Ecto neural progenitor cell (in vitro differentiated cells): ENCODE data around the gene TPX2.

Source experiments
- DNase-seq: peaks from one replicate; pipeline ENCODE4 v3.0.0-alpha.2; 2018; ENCODE audit warnings: low spot score

The TPX2 gene

DNA sequence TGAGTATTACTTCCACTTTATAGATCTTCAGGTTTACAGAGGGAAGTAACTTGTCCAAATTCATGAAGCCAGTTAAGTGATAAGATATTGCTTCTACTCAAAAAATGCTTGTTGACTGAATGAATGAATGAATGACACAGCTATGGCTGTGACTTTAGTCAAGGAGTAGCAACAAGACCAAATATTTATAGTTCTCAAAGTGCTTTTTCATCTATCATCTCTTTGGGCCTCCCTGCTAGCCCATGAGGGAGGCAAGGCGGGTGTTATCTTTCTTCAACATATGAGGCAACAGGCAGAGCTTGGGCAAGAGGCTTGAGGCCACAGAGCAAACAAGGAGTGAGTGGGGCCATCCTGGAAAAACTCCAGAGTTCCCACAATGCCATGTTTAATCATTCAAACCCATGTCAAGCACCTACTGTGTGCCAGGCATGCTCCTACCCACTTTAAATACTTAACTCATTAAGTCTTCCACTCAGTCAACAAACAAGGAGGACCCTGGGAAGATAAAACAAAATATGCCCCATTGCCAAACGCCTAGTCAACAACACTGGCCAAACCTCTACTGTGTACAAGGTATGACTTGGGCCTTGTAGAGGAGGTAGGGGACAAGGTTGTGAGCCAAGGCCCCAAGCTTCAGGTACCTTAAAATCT, 32.4 kb upstream of the TPX2 start:
- DNase-seq: no peak

DNA sequence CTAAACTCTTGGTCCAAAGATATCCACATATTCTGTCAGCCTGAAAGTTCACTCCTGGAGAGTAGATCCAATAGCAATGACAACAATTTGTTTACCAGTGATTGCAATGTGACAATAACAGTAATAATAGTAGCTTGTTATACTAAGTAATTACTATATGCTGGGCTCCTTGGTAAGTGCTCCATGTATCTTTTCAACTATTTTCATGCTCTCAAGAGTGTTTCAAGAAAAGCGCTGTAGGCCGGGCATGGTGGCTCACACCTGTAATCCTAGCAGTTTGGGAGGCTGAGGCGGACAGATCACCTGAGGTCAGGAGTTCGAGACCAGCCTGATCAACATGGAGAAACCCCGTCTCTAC, 31.9 kb upstream of the TPX2 start:
- no peak for DNase-seq

DNA sequence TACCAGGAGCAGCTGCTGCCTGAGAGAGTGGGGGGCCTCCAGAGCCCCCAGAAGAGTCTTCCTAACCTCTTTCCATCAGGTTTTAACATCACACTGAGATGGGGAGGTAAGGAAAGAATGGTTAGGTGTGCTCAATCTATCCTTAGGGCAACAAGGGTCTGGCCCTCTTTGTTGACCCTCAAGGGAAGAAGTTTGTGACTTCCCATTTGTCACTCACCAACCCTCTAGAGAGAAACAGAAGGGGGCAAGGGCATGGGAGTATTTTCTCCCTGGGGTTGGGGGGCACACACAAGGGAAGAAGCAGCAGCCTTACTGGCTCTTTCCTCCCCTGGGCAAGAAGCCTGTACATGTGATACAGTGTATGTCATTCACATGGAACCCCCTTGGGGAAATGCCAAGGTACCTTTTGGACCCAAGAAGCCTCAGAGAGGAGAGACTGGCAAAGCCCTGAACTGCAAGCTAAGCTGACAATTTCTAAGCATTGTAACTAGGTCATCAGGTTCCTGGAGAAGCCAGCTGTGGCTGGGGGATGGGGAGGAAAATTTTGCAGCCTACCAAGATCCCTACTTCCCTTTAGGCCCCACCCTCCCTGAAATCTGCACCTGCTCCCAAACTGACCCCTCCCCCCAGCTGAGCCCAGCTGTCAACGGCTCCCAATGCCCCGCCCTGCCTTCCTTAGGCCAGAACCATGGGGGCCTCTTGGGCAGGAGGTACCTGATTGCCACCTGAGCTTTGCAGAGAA, 30.9 kb upstream of the TPX2 start:
- DNase-seq: no peak

DNA sequence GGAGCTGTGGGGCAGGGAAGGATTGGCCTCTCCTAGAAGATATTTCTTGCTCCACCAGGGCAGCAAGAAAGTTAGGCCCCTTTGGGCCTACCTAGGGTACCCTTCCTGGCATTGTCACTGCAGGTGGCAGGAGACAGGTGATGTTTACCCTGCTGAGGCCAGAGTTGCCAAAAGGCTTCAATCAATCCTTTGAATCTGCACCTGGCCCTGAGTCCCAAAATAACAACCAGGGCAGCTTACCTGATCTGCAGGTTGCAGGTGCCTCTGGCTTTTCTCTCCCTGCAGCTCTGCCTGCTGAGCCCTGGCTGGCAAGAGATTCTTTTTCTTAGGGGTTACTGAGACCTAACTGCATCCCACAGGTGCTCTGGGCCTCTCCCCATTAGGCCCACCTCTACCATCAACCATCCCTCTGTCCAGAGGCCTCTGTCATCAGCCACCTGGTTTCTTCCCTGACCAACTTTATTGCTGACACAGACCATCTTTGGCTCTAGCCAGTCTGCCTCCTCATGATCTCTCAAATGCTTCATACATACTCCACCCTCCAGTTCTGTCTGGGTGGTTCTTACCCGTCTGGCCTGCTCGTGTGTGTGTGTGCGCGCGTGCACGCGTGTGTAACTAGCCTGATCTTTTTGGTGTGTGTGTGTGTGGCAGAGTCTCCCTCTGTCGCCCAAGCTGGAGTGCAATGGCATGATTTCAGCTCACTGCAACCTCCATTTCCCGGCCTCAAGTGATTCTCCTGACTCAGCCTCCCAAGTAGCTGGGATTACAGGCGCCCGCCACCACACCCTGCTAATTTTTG, 30.2 kb upstream of the TPX2 start:
- DNase-seq: no peak

DNA sequence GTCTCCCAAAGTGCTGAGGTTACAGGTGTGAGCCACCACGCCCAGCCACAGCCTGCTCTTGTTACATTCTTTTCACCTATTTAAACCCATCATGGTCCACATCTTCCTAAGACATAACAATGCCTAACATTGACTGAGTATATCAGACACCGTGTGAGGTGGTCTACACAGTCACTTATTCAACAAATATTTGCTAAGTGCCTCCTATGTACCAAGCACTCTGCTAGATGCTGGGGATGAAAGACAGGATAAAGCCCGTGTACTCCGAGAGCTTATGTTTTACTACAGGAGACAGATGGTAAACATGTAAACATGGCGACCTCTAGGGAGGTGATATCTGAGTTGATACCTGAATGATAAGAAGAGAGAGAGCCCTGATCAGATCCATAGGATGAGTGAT, 29.2 kb upstream of the TPX2 start:
- DNase-seq: no peak

DNA sequence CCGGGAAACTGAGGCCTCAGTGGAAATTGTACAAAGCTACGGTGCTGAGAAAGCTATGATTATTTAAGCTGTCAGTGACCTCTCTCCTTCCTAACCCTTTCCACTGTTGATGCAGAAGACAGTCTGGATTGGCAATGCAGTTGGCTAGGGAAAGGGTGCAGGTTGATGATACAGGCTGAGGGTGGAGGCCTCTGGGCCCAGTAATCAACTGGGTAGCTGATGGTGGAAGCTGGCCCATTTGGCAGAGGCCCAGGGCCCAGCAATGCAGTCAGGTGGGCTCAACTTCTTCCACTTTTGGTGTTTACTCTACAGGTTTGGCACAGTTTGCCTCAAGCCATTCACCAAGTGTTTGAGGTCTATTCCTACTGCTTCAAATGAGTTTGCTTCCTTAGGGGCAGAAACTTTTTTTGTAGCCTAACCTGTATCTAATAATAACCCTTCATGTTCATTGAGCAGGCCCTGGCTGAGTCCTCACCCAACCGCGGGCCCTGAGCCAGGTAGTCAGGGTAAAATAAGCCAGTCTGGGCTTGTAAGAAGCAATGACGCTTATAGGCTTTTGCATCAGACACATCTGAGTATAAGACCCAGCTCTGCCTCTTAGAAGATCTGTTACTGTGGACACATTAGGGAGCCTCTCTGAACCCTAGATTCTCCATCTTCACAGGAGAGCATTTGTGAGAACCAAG, 28.5 kb upstream of the TPX2 start:
- no peak for DNase-seq

DNA sequence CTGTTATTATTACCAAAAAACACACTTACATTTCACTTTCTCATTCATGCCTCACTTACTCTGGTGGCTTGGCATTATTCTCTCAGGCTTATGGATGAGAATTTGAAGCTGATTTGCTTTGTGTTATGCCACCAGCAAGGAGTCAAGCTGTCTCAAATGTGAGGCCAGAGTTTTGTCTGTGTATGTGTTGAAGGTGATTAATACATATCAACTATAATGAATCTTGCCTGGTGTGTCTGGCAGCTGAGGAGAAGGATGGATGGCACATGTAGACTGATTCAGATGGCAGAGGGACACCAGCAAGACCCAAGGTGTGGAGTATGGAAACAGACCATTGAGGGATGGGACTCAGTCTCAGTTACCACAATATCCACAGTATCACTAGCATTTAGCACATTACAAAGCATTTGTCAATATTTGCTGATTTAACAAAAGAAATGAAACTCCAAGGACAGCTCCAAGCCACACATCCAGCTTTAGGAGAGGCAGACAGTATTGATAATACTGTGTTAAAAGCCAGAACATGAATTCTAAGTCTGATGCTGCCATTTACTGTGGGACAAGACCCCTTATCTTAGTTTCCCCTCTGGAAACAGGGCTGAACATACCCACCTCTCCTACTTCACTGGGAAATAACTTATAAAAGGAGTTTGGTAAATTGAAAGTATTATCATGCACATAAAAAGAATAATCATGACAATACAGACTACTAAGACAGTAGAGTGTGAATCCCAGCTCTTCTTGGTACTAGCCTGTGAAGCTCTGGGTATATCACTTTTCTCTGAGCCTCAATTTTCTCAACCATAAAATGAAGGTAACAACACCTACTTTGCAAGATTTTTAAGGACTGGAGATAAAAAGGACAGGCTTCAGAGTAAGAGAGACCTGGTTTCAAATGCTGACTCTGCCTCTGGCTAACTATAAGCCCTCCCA, 27.6 kb upstream of the TPX2 start:
- no peak for DNase-seq

DNA sequence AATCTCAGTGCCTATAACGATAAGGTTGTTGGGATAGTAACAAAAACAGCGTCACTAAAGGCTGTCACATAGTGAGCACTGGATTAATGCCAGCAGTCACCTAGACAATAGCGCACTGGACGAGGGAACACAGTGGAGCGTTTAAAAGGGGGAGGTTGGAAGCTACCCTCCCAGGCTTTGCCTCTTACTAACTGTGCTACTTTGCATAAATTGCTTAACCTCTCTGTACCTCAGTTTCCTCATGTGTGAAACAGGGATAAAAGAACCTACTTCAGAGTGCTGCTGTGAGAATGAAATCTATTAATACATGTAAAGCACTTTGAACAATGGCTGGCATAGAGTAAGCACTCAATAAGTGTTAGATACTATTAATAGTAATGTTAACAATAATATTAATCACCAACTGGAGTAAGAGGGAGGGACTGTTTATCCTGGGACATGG, 27.0 kb upstream of the TPX2 start:
- DNase-seq: no peak

DNA sequence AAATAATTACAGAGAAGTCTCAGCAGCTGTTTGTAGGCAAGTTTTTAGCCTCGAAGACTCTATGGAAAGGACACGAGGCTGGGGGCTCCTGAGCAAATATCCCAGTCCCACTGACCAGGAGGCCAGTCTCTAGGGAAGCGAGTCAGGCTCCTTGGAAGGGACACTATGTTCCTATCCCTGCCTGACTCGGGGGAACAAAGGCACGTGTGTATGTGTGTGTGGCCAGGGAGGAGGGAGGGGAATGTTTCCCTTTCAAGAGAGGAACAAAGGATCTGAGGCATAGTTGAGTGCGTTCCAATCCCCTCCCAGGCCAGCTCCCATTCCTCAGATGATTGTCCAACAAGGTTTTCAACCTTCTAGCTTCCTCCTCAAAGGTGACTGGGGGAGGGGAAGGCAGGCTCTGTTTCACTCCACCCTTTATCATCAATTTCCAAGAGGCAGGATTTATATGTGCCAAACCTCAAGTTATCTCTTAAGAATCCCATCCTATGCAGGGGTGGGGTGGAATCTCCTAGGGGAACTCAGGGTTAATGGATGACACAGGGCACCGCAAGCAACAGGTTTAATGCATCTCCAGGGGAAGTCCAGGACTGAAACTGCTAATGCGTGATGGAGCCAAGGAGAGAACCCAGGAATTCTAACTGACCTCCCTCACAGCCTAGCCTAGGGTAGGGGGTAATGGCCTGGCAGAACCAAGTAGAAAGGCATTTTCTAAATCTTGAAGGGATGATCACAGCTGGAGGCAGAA, 26.4 kb upstream of the TPX2 start:
- DNase-seq: peak; percentile 78

DNA sequence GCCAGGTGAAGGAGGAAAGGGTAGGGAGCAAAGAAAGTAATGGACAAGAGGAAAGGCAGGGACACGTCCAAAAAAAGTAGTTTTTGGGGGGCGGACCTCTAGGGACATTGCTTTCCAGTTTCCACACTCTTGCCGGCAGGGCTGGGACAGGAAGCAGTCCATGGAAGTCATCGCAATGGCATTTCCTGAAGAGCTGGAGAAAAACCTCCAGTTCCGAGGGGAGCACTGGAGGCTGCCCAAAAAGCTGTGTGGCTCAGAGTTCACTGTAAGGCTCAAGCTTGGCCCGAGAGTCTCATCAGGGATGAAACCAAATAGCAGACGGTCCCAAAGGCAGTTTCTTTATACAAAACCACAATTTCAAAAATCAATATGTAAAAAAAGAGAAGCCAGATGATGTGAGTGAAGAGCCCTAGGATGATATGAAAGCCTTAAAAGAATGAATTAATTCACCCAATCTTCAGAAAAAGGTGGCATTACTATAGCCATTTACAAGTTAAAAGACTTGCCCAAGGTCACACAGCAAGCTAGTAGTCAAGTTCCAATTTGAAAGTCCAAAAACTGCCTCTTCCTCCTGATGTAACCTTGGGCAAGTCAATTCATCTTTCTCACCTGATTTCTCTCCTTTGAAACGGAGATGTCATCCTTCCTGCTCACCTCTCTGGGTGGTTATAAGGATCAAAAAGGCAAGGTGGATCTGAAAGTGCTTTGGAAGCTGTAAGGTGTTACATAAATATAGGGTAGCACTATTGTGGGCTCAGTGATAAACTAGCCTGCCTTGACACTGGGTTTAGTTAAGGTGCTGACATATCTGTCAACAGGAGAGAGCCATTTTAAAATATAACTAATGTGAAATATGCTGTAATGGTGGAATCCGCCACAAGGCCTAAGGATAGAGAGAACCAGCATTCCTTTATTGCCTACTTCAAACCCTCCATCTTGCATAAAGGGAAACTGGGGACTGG, 25.5 kb upstream of the TPX2 start:
- DNase-seq: no peak

DNA sequence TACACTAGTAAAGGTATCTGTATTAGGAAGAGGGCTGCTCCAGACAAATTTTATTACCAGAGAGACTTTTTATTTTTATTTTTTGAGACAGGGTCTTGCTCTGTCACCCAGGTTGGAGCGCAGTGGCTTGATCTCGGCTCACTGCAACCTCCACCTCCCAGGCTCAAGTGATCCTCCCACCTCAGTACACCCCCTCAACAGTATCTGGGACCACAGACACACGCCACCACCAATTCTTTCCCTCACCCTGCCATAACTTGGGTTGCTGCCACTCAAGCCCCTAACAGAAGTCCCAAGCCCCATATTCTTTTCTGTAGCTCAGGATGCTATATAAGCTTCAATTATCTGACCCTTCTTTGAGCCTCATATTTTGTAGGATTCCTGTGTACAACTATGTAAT, 23.3 kb upstream of the TPX2 start:
- no peak for DNase-seq

DNA sequence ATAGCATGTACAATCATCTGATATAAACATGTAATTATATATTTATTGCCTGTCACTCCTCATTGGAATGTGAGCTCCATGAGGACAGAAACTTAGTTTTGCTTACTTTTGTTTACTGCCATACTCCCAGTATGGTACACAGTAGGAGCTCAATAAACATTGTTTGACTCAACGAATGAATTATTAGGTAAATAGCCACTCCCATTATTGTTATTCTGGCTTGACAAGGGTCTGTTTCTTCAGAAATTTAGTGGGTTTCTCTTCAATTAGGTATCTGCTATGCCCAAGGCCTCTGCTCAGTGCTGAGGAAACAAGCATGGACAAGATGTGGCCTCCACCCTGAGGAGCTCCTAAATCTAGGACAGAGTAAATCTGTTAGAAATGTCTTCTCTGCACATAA, 22.7 kb upstream of the TPX2 start:
- no peak for DNase-seq

DNA sequence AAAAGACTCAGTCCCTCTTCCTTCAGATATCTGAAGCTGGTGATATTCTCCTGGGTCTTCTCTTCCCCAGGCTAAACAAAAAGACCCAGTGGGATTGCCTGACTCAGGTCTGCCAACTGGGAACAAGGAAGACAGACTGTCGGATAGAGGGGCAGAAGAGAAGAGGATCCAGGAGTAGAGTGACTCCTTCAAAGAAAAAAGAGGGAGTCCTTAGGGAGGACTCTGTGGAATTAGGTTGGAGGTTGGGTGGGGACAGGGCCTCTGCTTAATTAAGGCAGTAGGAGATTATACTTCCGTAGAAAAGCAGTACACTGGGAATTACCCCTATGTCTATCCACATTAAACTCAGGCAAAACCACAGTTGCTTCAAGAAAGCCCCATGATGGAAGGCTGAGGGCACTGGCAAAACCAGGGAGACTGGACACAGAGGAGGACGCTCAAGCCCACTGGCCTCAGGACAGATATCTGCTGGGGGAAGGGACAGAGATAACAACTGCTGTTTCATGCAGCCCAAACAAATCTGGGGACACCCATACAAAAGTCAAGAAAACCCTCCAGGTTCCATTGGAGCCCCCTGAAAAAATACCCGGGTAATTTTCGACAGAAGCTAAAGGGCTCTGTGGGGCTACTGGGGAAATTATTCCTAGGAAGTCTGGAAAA, 22.1 kb upstream of the TPX2 start:
- DNase-seq: no peak

DNA sequence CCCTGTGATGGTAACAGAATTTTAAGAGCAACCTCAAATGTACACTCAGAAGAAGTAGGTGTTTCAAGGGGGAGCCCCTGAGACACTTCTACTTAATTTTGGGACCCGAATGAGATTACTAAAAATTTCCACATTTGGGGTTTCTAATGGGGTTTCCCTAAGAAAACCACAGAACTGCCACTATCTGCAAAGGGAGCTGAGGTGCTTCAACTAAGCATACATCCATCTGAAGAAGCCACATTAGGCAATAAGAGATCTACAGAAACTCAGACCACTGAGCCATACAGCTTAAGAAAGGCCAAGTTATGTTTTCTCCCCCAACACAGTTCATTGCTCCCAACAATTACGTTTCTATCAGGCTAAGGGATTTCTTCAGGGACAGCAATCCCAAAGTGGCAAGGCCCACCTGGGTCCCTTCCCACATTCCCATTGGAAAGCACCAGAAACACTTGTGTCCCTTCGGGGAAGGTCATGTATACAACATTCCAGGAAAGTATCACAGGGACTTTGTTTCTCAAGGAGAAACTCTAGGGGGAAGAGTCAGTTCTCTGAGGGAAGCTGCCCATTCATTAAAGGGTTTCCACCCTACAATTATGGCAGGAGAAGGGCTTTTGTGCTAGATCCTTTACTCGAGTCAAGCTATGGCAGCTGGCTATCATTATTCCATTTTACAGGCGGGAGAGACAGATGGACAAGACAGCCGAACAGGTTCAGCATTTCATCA, 21.4 kb upstream of the TPX2 start:
- no peak for DNase-seq

DNA sequence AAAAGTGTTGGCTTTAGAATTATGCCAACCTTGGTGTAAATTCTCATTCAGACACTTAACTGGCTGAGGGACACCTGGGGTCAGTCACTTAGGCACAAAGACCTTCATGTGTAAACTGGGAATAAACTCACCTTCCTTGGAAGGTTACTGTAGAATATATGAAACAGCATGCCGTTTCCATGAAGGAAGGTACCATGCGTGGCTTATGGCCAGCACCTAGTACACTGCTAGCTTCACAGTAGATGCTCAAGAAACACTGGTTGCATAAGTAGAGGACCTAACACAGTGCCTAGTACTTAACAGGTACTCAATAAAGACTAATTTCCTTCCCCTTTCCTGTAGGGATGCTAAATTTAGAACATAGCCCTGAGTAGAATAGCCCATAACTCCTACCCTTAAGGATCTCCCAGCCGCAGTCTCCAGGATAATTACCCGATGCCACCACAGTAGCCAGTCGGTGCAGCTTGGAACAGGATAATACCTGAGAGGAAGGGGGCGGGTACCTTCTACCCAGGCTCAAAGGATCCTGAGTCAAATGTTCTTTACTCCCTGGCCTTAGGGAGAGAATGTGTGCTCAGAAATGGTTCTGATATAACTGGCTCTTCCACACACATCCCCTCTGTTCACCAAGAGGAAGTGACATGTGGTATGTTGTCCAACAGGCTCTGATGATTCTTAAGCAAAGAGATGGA, 20.0 kb upstream of the TPX2 start:
- no peak for DNase-seq

DNA sequence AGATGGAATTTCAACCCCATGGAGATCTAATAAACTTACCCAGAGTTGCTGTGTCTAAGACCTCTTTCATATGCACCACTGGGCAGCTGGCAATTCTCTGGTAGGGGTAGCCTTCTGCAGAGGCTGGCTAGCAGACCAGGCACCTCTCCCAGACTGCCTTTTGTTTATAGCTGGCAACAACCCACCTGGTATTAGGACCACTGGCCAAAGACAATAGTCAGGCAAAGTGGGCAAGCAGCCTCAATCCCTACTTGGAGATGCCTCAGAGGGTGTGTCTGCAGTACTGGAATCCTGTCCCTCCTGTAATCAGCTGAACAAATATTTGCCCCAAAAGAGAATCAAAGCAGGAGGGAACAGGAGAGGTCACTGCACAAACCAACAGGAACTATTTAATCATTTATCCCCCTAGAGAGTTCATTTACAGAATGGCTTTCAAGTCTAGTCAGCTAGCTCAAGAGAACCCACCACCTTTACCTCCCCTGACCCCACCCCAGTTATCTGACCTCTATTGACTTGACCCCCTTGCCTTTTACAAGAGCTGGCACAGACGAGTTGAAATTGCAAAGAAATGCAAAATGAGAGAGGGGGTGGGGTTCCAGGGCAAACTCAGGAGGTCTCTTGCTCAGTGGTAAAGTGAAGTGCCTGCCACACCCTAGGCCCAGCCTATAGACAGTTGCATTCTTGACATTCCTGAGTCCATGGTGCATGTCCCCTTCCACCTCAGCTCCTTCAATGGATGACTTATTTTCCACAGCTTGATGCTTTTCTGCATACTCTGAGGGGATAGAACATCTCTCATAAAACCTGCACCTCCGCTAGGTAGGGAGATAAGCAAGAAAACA, 19.2 kb upstream of the TPX2 start:
- DNase-seq: no peak
